Heart left ventricle (tissue), 13 donors: ENCODE results near the gene FAM241A.

Source experiments
- POLR2A ChIP-seq, 2 donors: fragments of 450-650 bp; IDR thresholded peaks; one replicate each; pipeline ENCODE4 v1.6.1; 2017; ENCODE audit warnings: antibody characterized with exemption in 2 of 2, mild to moderate bottlenecking in 2 of 2, moderate library complexity in 2 of 2
- TF ChIP-seq, protein P1 (sequence below), 12 donors: fragments of 200-600 bp; sonication (generic) in 4 of 12; IDR thresholded peaks; one replicate each; pipeline versions ENCODE4 v1.5.0 to v1.8.0; 2018 to 2022; ENCODE audit warnings: antibody characterized with exemption in 12 of 12, mild to moderate bottlenecking in 5 of 12
- donor health status: ischemic (EF 13 %, LVEDD 7.1; RV severe dilation, severe dysfunction).
- donor health status: DM: no; HTN: yes; CAD: no.
- donor health status: DM: no; HTN: no; CAD: no.
- donor health status: ischemic (EF 25% LVEDD 6.9; RV normal size, moderate dysfunction).
- donor health status: ischemic (EF 25% LVEDD 5.7; RV mildly dilated, moderate dysfunction).
- donor health status: ischemic (EF 35%, LVEDD 5.7; RV mildly dilated, moderate dysfunction).
- donor health status: nonischemic (EF 11% LVEDD 7.7; RV severe dilation, severe dysfunction).
- donor health status: DM: yes; HTN: yes; CAD: no.
- donor health status: PGD.
- donor health status: ischemic (EF 29% LVEDD 5.4; RV normal size, mild dysfunction).
- donor health status: nonischemic (EF 23%, LVEDD 6.1; RV moderate dilation, normal function).

- TF ChIP-seq, protein P1, sequence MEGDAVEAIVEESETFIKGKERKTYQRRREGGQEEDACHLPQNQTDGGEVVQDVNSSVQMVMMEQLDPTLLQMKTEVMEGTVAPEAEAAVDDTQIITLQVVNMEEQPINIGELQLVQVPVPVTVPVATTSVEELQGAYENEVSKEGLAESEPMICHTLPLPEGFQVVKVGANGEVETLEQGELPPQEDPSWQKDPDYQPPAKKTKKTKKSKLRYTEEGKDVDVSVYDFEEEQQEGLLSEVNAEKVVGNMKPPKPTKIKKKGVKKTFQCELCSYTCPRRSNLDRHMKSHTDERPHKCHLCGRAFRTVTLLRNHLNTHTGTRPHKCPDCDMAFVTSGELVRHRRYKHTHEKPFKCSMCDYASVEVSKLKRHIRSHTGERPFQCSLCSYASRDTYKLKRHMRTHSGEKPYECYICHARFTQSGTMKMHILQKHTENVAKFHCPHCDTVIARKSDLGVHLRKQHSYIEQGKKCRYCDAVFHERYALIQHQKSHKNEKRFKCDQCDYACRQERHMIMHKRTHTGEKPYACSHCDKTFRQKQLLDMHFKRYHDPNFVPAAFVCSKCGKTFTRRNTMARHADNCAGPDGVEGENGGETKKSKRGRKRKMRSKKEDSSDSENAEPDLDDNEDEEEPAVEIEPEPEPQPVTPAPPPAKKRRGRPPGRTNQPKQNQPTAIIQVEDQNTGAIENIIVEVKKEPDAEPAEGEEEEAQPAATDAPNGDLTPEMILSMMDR (IDR thresholded peaks at IDR 0.05), result no peak
- no peak for TF ChIP-seq POLR2A (IDR thresholded peaks at IDR 0.05)
Observed at GRCh38 chr4:112206431-112206830, 61.2 kb downstream of the FAM241A start.
